ENCODE results near the gene LAMA2. TPM values are rescaled to one million over a fixed set of nuclear protein-coding genes. Genes with fewer than 3 reads are reported as not detected.

LAMA2 gene
- total and polyA plus RNA-seq, 2 experiments from 2014 or later, result 11.1 to 57.5 TPM

DNA sequence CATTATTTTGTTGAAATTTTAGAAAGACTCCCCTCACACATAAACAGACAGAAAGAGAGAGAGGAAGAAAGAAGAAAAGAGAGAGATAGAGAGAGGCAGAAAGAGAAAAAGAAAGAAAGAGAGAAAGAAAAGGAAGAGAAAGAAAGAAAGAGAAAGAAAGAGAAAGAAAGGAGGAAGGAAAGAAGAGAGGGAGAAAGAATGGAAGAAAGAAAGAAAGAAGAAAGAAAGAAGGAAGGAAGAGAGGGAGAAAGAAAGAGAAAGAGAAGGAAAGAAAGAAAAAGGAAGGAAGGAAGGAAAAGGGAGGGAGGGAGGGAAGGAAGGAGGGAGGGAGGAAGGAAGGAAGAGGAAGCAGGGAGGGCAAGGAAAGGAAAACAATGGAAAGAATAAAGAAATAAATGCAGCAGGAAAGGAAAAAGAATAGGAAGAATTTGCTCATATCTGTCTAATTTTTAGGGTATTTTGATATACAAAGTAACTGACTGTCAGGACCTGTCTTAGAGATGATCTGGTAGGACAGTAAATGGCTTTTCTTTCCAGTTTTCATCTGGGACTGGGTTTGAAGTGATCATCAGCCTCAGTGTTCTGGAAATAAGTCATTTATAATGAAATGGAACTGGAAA, 325.6 kb downstream of the LAMA2 start:
- no peaks in the 10 kb centered on the region for H3K9me2 ChIP-seq (replicated peaks; ENCODE audit: insufficient read depth)
- H3K4me3 ChIP-seq, result no peak overlapping the region
- H3K4me2 ChIP-seq, result no peak overlapping the region
- no peak for DNase-seq (ENCODE audit: low spot score)
- no peaks in the 10 kb centered on the region for H3K36me3 ChIP-seq (replicated peaks; ENCODE audit: insufficient read depth, low read depth)
- no peaks in the 10 kb centered on the region for H3K27me3 ChIP-seq
- H3K27ac ChIP-seq, result no peak overlapping the region
- no peaks in the 10 kb centered on the region for H4K20me1 ChIP-seq (ENCODE audit: insufficient read depth, poor library complexity, severe bottlenecking)
- no peak for TF ChIP-seq CTCF (IDR thresholded peaks at IDR 0.05; ENCODE audit: poor library complexity)
- no peak for TF ChIP-seq EZH2 (IDR thresholded peaks at IDR 0.05; ENCODE audit: borderline replicate concordance)
- no peak for TF ChIP-seq EZH2phosphoT487 (IDR thresholded peaks at IDR 0.05; ENCODE audit: low read depth, severe bottlenecking, unreplicated experiment)
- no peaks in the 10 kb centered on the region for H3K9me3 ChIP-seq (ENCODE audit: low read depth)
- no peaks in the 10 kb centered on the region for H3K79me2 ChIP-seq
- no peaks in the 10 kb centered on the region for H3K4me1 ChIP-seq (ENCODE audit: insufficient read depth)
- no peak overlapping the region for H2AFZ ChIP-seq

DNA sequence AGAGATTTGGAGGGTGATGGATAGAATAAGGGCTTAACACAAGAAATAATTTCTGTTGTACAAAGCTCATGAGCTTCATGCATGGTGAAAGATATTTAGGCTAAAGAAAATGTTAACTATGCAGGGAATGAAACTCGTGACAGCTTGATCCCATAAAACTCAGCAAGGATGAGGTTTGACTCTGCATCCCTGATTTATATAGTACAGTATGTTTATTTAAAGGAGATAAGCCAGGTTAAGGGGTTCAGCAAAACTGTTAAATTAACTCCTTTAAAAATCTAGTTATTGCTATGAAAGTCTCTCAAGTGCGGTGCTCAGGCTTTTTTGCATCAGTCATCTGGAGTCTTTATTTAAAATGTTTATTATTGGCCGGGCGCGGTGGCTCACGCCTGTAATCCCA, 326.4 kb downstream of the LAMA2 start:
- Histone ChIP-seq H3K27me3 (no peaks in the 10 kb centered on the region), H3K79me2 (no peaks in the 10 kb centered on the region), H3K4me3 (no peak overlapping the region), H3K4me1 (ENCODE audit: insufficient read depth) (no peaks in the 10 kb centered on the region), H4K20me1 (ENCODE audit: insufficient read depth, poor library complexity, severe bottlenecking) (no peaks in the 10 kb centered on the region), H2AFZ (no peak overlapping the region), H3K4me2 (no peak overlapping the region), H3K9me2 (replicated peaks; ENCODE audit: insufficient read depth) (no peaks in the 10 kb centered on the region), H3K9me3 (ENCODE audit: low read depth) (no peaks in the 10 kb centered on the region), H3K36me3 (replicated peaks; ENCODE audit: insufficient read depth, low read depth) (no peaks in the 10 kb centered on the region), H3K27ac (no peak overlapping the region)
- 62% methylated on average over 6 of the region's 6 CpGs for WGBS (ENCODE audit: low lambda C conversion rate, missing lambda C conversion rate)
- TF ChIP-seq CTCF (IDR thresholded peaks at IDR 0.05; ENCODE audit: poor library complexity), result no peak
- TF ChIP-seq EZH2 (IDR thresholded peaks at IDR 0.05; ENCODE audit: borderline replicate concordance), result no peak
- TF ChIP-seq EZH2phosphoT487 (IDR thresholded peaks at IDR 0.05; ENCODE audit: low read depth, severe bottlenecking, unreplicated experiment), result no peak
- no peak for DNase-seq (ENCODE audit: low spot score)

GRCh38 chr6:129210684-129211083, 327.7 kb downstream of the LAMA2 start:
- H3K4me1 ChIP-seq (ENCODE audit: insufficient read depth), result no peaks in the 10 kb centered on the region
- no peak overlapping the region for H3K4me3 ChIP-seq
- H3K27me3 ChIP-seq, result no peaks in the 10 kb centered on the region
- H2AFZ ChIP-seq, result no peak overlapping the region
- no peak overlapping the region for H3K27ac ChIP-seq
- 96% methylated on average over 4 of the region's 4 CpGs for WGBS (ENCODE audit: low lambda C conversion rate, missing lambda C conversion rate)
- no peaks in the 10 kb centered on the region for H3K9me2 ChIP-seq (replicated peaks; ENCODE audit: insufficient read depth)
- H4K20me1 ChIP-seq (ENCODE audit: insufficient read depth, poor library complexity, severe bottlenecking), result no peaks in the 10 kb centered on the region
- H3K9me3 ChIP-seq (ENCODE audit: low read depth), result no peaks in the 10 kb centered on the region
- no peak for TF ChIP-seq CTCF (IDR thresholded peaks at IDR 0.05; ENCODE audit: poor library complexity)
- TF ChIP-seq EZH2phosphoT487 (IDR thresholded peaks at IDR 0.05; ENCODE audit: low read depth, severe bottlenecking, unreplicated experiment), result no peak
- no peak for TF ChIP-seq EZH2 (IDR thresholded peaks at IDR 0.05; ENCODE audit: borderline replicate concordance)
- no peaks in the 10 kb centered on the region for H3K36me3 ChIP-seq (replicated peaks; ENCODE audit: insufficient read depth, low read depth)
- DNase-seq (ENCODE audit: low spot score), result no peak
- H3K4me2 ChIP-seq, result no peak overlapping the region
- no peaks in the 10 kb centered on the region for H3K79me2 ChIP-seq
